GM15510 (cell line): Measurements from ENCODE around the gene ACKR4.

Experiments used
- POLR2A ChIP-seq: IDR thresholded peaks from 3 replicates; pipeline ENCODE4 v1.6.1; 2011; ENCODE audit warnings: borderline replicate concordance; ENCODE audit not compliant: insufficient read length; ENCODE audit errors: extremely low read depth

ACKR4 gene

DNA sequence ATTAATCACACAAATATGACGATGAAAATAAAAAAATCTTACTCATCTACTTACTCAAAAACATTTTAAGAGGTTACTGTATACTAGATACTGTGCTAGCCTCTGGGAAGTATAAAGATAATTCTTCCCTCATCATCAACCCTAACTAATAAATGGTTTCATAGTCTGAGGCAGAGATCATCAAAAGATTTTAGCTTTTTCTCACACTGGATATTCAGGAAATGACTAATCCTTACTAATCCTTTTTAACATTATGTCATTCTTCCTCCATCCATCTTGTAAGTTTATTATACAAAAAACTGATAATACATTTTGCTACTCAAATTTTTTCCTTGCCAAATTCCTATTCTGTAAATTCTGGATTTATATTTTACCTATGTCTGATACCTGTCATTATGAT is 32.9 kb downstream of the ACKR4 start:
- no peak for TF ChIP-seq POLR2A

DNA sequence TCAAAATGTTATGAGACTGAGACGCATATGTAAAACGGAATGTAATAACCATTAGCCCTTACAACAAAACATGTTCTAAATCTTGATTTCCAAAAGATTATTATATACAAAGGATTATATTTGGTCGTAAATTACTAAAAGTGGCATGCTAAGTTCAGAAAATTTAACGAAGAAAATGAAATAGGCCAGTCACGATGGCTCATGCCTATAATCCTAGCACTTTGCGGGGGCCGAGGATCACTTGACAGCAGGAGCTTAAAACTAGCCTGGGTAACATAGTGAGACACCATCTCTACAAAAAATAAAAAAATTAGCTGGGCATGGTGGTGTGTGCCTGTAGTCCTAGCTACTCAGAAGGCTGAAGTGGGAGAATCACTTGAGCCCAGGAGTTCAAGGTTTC is 33.5 kb downstream of the ACKR4 start:
- TF ChIP-seq POLR2A, result no peak

- no peak for TF ChIP-seq POLR2A
These were observed 38.0 kb downstream of the ACKR4 start for GRCh38 chr3:132635052-132635451.

DNA sequence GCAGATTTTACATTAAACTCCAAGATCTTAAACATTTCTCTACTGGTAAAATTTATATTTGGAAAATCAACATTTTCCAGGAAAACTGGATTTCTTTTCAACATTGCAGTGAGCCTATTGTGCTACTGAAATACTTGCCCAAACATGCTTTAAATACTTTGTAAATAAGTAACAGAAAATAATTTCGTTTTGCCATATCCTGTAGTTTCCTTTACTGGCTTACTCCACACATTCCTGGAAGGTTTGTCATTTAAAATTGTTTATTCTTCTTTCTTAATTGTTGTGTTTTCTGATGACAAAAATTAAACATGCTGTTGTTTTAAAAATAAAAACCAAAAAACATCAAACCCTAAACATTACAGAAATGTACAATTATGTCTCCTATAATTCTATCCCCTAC is 40.5 kb downstream of the ACKR4 start:
- no peak for TF ChIP-seq POLR2A

DNA sequence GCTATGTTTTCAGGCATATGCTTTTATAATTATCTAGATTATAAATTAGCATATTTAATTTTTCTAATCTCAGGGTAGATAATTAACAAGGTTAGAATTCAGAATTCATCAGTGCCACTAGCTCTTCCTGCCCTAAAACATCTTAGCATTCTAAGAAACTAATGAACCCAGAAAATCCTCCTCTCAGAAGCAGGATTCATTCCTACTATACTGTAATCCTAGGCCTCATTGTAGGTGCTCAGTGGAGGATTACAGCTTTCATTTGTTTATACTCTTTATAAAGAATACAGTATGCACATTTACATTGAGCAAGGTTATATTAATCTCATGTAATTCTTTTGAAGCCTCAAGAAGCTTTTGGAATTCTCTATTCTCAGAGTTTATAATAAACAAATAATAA is 41.6 kb downstream of the ACKR4 start:
- TF ChIP-seq POLR2A, result no peak

DNA sequence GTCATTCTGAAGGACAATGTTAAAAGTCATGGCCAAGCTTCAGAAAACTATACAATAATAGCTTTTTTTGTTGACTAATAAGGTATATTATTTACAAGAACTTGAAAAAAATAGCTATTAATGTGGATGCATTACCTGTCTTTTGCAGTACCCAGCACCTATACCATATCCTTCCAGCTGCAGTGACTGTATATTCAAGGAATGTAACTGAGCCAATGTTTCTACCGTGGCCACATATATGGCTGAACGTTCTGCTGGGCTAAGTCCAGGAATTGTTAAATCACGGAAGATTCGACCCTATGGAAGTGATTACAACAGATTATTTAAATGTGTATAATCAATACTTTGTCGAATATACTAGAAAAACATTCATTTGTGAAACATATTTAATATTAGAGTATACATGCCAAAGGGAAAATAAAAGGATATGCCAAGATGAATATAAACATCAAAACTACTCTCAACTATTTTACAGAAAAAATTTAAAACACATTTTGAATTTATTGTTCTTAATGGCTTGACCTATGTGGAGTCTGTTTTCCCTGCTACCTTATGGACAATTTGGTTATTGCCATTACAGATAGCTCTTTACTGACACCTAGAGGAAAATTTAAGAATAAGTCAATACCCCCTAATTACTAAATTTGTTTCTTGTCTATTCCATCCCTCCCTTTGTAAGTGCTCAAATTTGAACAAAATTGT is 44.9 kb downstream of the ACKR4 start:
- no peak for TF ChIP-seq POLR2A

- no peak for TF ChIP-seq POLR2A
These were observed 45.4 kb downstream of the ACKR4 start for GRCh38 chr3:132642539-132642847.

DNA sequence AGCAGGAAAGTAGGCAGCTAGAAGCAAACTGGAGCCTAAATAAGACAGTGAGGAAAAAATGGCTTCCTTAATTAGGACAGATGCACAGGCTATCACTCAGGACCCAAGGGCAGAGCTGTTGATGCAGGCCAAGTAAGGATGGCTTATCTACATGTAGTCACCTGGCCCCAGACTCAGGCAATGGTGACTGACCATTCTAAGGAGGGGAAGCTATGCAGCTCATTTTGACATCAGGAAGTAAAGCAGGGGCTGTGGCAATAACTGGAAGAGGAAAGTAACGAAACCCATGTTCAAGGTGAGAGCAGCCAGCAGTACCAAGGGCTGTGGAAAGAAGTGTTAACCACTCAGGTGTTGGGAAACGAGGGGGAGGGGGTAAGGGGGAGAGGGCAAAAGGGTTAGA is 46.3 kb downstream of the ACKR4 start:
- TF ChIP-seq POLR2A, result no peak

DNA sequence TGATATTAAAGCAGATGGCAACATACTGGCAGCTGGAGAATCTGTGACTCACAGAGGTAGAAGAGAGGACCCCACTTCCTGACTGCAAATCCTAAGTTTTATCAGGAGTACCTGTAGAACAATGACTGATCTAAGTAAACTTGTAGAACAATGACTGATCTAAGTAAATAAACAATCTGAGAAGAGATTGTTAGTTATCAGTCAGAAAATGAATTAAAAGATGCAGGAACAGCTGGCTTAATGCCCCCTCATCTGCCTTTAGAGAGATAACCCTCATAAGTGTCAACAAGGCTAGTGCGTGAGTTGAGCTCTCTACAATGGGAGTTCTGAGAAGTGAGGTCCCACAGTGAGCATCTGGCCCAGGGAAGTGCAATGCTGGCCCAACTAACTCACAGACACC is 48.0 kb downstream of the ACKR4 start:
- no peak for TF ChIP-seq POLR2A

DNA sequence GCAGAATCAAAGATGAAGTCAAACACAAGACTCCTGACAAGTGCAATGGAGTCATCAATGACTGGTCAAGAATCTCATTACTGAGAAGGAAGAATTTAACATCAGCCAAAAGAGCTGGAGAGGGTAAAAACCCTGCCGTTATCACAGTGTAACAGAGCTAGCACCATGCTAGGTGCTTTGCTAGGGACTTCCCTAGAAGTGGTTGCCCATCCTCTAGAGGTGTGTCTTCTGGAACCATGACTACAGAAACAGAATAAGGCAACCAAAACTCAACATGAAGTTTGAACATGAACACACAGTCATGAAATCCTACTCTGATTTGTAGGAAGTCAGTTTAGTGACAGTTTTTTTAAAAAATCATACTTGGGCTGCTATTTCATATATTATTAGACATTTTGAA is 53.1 kb downstream of the ACKR4 start:
- TF ChIP-seq POLR2A, result no peak
